HG02981 (cell line): ENCODE data around the gene GALNT18.

Source experiments
- ATAC-seq: cut with Tn5 transposase; IDR thresholded peaks from one replicate; pipeline ENCODE4 v1.9.1; 2021; ENCODE audit warnings: mild to moderate bottlenecking, moderate library complexity; ENCODE audit not compliant: unreplicated experiment

The GALNT18 gene

GRCh38 chr11:11289669-11290068 is 332.1 kb downstream of the GALNT18 start:
- no peak for ATAC-seq

GRCh38 chr11:11288972-11289616 is 332.7 kb downstream of the GALNT18 start:
- no peak for ATAC-seq

GRCh38 chr11:11284481-11284880 is 337.3 kb downstream of the GALNT18 start:
- no peak for ATAC-seq

GRCh38 chr11:11281626-11282025 is 340.2 kb downstream of the GALNT18 start:
- ATAC-seq = no peak

GRCh38 chr11:11280826-11281225 is 341.0 kb downstream of the GALNT18 start:
- ATAC-seq = no peak

- no peak for ATAC-seq
Measured at GRCh38 chr11:11279956-11280689, 341.7 kb downstream of the GALNT18 start.

GRCh38 chr11:11272254-11272653 is 349.6 kb downstream of the GALNT18 start:
- no peak for ATAC-seq

- ATAC-seq = no peak
Measured at GRCh38 chr11:11270236-11270775, 351.5 kb downstream of the GALNT18 start.

- no peak for ATAC-seq
Measured at GRCh38 chr11:11268706-11269105, 353.1 kb downstream of the GALNT18 start.

- no peak for ATAC-seq
Measured at GRCh38 chr11:11268119-11268518, 353.7 kb downstream of the GALNT18 start.

GRCh38 chr11:11267312-11267711 is 354.5 kb downstream of the GALNT18 start:
- no peak for ATAC-seq

- peak; percentile 54 for ATAC-seq
Measured at GRCh38 chr11:11265994-11266606, 355.7 kb downstream of the GALNT18 start.

- ATAC-seq = no peak
Measured at GRCh38 chr11:11265320-11265719, 356.5 kb downstream of the GALNT18 start.

GRCh38 chr11:11263238-11264005 is 358.4 kb downstream of the GALNT18 start:
- no peak for ATAC-seq

- ATAC-seq = no peak
Measured at GRCh38 chr11:11262171-11262920, 359.5 kb downstream of the GALNT18 start.

- peak; percentile 53 for ATAC-seq
Measured at GRCh38 chr11:11261629-11262028, 360.2 kb downstream of the GALNT18 start.

GRCh38 chr11:11260903-11261302 is 360.9 kb downstream of the GALNT18 start:
- no peak for ATAC-seq

- no peak for ATAC-seq
Measured at GRCh38 chr11:11253995-11254394, 367.8 kb downstream of the GALNT18 start.

GRCh38 chr11:11253497-11253896 is 368.3 kb downstream of the GALNT18 start:
- ATAC-seq = no peak

GRCh38 chr11:11252403-11252802 is 369.4 kb downstream of the GALNT18 start:
- ATAC-seq = no peak
